Cardiac septum (tissue), 1 donor: Measurements from ENCODE around the gene ATXN1L. TPM values are rescaled to one million over a fixed set of nuclear protein-coding genes. Genes with fewer than 3 reads are reported as not detected.
"Not testable (repeated sequence)": the region's sequence is repeated elsewhere in the genome, so short reads cannot be mapped to it uniquely, and the experiment has no call there.

Experiments
- DNase-seq: peaks from one replicate; pipeline ENCODE4 v3.0.0-alpha.2; 2020; ENCODE audit warnings: low spot score
- intact Hi-C: fragments of 100-400 bp; cut with DNase I; formaldehyde crosslinking; loops from one replicate; pipeline ENCODE4 v1.14.0; 2022
- long read RNA-seq: library from polyadenylated mRNA; unstranded; transcript quantifications from one replicate; pipeline ENCODE4 v2.0.0, GENCODE V29; 2021
- total RNA-seq: library from RNA; stranded (reverse); fragmentation: NEBNext Ultra II Directional; extraction: Animal tissue kit (Norgen Biotek cat#: 25700); gene quantifications from one replicate; pipeline ENCODE4 v1.2.1, GENCODE V29; 2021
- donor health status: DM: no; HTN: no; CAD: no.

ATXN1L gene, protein sequence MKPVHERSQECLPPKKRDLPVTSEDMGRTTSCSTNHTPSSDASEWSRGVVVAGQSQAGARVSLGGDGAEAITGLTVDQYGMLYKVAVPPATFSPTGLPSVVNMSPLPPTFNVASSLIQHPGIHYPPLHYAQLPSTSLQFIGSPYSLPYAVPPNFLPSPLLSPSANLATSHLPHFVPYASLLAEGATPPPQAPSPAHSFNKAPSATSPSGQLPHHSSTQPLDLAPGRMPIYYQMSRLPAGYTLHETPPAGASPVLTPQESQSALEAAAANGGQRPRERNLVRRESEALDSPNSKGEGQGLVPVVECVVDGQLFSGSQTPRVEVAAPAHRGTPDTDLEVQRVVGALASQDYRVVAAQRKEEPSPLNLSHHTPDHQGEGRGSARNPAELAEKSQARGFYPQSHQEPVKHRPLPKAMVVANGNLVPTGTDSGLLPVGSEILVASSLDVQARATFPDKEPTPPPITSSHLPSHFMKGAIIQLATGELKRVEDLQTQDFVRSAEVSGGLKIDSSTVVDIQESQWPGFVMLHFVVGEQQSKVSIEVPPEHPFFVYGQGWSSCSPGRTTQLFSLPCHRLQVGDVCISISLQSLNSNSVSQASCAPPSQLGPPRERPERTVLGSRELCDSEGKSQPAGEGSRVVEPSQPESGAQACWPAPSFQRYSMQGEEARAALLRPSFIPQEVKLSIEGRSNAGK
- 22.9 TPM for total RNA-seq
- long read RNA-seq, full-length matches to known transcripts: 1 of 4 reads
- long read RNA-seq, partial matches to known transcripts: 0 of 4 reads
- long read RNA-seq, other reads (novel, unspliced or antisense): 3 of 4 reads

DNA sequence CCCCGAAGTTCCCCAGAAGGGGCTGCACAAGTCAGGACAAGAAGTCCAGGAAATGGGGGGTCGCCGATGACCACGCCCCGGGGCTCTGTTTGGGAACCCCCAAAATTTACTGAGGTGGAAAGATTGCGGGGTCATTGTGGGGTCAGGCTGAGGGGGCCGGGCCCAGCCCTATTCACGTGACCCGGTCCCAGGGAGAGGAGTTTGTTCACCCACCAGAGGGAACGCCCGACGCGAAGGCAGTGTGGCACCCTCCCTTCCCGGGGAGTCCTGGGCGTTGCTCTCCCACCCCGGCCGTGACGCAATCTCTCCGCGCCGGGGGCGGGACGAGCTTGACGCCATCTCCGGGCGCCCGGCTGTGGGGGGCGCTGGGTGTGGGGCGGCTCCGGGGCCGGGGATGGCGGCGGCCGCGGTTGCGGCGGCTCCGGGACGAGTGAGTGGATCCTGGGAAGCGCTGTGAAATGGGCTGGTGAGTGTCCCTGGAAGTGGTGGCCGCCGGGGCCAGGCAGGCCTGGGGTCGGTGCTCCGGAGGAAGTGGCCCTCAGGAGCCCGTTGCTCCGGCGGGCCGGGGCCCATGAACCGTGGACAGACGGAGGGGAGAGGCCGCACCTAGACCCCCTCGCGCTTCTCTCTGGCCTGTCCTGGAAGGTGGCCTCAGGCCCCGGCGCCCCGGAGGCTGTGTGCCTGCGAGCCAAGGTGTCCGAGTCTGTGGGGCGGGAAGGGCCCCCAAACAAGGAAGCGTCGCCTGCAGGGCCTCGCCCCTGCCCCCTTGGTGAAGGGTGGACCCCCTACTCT is at the start of gene ATXN1L:
TSS of gene ATXN1L (plus strand) at position 338 of the 792 bp plus-strand sequence. CDS start 3,765 bp downstream, outside the sequence.
- intact Hi-C loops: loop anchor here (5.0 kb wide), 1 partner anchor 39 kb away; the partner anchor contains the start of gene AP1G1
- DNase-seq: peak; percentile 94

DNA sequence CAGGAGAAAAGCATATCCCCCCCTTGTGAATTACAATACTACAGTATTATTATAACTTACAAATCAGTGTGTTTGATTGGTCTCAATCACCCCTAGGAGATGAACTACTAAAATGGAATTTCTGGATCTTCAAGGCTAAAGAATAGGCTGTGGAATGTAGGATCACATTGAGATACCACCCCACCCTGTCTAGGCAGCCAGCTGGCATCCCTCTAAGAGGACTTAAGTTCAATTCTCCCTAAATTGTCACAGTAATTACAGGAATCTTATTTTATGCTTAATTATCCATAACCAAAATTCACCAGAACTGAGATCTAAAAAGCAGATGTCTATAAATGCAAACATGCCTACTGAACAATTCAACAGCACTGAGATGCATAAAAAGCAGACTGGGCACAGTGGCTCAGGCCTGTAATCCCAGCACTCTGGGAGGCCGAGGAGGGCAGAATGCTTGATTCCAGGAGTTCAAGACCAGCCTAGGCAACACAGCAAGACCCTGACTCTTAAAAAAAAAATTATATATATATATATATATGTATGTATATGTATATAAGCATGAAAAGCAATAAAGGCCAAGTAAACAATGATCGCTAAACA is 49.2 kb upstream of the ATXN1L start:
- intact Hi-C loops: no loop called here
- no peak for DNase-seq

GRCh38 chr16:71803305-71803690 is 42.5 kb upstream of the ATXN1L start:
- intact Hi-C loops: no loop called here
- no peak for DNase-seq

- peak; percentile 78 for DNase-seq
- intact Hi-C loops: loop anchor here (2.0 to 5.0 kb wide), 3 partner anchors 39 to 87 kb away; partner anchors contain the start of genes ATXN1L, IST1 and PHLPP2
Measured at GRCh38 chr16:71807905-71808592, 37.7 kb upstream of the ATXN1L start.

DNA sequence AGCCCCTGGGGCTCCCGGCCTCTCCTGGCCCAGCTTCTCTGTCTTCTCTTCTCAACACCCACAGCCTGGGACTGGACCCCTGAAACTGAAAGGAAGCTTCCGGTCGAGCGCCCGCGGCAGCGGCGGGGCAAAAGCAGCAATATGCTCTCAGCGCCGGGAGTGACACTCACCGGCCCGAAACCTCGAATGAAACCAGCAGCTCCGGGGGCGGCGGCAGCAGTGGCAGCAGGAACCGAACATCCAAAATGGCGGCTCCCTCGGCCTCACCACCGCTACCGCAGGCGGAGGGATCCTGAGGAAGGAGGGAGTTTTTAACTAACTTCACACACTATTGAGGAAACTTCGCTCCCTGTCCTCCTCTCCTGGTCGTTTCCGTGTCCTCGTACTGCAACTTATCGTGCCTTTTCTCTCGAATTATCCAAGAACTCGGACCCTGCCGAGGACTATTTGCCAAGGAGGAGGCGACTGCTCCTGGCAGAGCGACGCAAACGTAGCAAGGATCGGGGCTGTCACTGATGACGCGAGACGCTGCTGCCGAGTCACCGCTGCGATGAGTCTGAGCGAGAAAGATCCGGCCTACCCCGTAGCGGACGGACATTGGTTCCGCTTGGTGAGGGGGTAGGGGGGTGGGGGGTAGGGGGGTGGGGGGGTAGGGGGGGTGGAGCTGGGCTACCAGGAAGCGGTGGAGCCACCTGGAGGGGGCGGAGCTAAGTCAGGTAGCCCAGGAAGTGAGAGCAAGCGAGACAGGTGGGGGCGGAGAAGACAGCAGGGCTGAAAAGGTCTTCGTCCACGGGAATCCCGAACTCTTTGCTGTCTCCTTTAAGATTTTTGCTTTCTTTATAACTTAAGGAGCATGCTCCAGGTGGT is 37.0 kb upstream of the ATXN1L start, which contains the start of gene AP1G1:
TSS of gene AP1G1 (minus strand) at position 242 of the 867 bp plus-strand sequence. CDS start 19,355 bp downstream, outside the sequence.
- intact Hi-C loops: loop anchor here (2.0 to 5.0 kb wide), 3 partner anchors 38 to 87 kb away; partner anchors contain the start of genes ATXN1L, IST1 and PHLPP2
- DNase-seq: peak; percentile 98

DNA sequence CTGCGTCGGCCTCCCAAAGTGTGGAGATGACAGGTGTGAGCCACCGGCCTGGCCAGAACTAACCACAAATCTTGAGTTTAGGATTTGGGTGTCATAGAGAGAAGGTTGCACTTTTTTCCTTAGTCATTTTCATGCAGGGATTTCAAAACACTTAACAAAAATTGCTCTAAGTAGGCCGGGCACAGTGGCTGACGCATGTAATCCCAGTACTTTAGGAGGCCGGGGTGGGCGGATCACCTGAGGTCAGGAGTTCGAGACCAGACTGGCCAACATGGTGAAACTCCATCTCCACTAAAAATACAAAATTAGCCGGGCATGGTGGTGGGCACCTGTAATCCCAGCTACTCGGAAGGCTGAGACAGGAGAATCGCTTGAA is 35.6 kb upstream of the ATXN1L start:
- DNase-seq, intact Hi-C loops: not testable (repeated sequence)

DNA sequence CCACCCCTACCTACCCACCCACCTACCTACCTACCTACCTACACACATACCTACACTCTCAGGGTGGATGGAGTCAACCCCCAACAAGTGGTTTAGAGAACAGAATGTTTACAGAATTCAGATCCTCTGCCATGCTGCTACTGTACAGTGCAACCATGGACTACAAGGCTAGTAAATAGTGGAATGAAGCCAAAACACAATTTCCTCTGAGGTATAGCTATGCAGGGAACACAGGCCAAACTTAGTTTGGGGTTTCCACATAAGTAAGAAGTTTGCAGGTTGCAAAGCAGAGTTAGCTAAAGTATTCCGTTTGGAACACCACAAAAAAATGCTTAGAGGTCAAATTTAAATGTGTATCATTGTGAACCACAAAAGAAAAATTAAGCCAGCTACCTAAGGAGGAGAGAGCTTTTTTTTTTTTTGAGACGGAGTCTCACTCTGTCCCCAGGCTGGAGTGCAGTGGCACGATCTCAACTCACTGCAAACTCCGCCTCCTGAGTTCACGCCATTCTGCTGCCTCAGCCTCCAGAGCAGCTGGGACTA is 34.4 kb upstream of the ATXN1L start:
- intact Hi-C loops: no loop called here
- no peak for DNase-seq

DNA sequence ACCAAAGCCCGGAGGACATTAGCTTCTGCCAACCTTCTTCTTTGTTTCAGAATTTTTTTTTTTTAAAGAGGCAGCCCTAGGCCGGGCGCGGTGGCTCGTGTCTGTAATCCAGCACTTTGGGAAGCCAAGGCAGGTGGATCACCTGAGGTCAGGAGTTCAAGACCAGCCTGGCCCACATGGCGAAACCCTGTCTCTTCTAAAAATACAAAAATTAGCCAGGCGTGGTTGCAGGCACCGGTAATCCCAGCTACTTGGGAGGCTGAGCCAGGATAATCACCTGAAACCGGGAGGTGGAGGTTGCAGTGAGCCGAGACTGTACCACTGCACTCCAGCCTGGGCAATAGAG is 28.6 kb upstream of the ATXN1L start:
- intact Hi-C loops, DNase-seq: not testable (repeated sequence)

DNA sequence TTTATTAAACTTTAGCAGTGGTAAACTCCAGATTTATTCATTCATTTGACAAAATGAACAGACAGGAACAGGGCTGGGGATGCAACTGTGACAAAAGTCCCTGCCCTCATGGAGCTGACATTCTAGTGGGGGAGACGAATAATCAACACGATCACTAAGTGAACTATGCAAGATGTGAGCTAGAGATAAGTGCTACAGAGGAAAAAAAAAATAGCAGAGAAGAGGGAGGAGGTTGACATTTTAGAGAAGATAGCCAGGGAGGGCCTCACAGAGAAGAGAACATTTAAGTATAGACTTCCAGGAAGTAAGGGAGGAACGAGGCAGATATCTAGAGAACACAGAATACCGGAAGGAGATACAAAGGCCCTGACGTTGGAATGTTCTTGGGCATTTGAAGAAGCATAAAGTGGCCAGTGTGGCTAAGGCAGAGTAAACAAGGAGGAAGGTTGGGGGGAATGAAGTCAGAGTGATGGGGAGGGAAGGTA is 19.2 kb upstream of the ATXN1L start:
- no peak for DNase-seq
- intact Hi-C loops: no loop called here

DNA sequence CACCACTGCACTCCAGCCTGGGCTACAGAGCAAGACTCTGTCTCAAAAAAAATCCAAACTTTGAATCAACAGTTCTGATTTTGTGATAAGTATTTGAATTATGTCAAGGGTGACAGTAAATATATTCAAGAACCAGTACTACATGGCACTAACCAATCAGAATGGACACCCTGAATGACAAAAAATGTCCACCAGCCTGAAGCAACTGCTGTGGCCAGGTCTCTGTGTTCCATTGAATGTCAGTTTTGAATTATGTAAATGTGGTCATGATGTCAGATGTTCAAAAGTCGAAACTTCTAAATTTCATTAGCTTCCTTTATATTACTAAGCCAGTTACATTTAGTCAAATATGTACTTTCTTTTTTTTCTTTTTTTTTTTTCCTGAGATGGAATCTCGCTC is 15.4 kb upstream of the ATXN1L start:
- intact Hi-C loops: no loop called here
- no peak for DNase-seq

DNA sequence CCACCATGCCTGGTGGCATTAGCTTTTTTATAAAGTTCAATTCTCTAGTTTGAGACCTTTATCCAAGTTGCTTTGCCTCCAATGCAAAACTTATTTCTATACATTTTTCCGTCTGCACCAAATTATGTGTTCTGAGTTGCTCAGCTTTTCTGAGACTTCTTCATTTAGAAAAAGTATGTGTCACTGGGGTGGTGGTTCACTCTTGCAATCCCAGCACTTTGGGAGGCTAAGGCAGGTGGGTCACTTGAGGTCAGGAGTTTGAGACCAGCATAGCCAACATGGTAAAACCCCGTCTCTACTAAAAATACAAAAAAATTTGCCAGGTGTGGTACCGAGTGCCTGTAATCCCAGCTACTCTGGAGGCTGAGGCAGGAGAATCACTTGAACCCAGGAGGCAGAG is 14.1 kb upstream of the ATXN1L start:
- intact Hi-C loops, DNase-seq: not testable (repeated sequence)

DNA sequence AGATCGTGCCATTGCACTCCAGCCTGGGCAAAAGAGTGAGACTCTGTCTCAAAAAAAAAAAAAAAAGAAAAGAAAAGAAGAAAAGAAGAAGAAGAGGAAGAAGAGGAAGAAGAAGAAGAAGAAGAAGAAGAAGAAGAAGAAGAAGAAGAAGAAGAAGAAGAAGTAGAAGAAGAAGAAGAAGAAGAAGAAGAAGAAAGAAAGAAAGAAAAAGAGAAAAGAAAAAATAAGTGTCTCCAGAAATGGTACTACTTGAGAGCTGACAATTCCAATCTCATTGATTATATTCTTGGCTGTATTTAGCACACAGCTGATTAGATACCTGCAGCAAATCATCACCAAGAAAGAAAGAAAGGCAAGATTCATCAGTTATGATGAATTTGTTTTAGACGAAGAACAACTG is 13.7 kb upstream of the ATXN1L start:
- intact Hi-C loops, DNase-seq: not testable (repeated sequence)

- intact Hi-C loops: no loop called here
- DNase-seq: no peak
Measured at GRCh38 chr16:71834291-71834690, 11.5 kb upstream of the ATXN1L start.

DNA sequence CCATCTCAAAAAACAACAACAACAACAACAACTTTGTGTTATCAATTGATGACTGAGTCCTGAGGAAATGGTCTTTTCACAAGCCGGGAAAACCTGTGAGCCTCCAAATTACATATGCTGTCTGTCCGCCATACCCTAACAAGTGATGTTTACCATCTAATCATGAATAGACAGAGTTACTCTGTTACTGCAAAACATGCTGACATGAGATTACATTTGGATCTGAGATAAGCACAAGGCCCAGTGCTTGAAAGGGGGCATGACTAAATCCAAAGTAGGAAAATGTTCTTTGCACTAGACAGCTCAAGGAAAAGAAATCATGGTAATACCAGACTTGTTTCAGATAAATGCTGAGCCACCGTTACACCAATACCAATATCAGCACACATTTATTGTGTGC is 8.6 kb upstream of the ATXN1L start:
- intact Hi-C loops: no loop called here

GRCh38 chr16:71840052-71840451 is 5.7 kb upstream of the ATXN1L start:
- intact Hi-C loops: no loop called here
- DNase-seq: no peak

More for the DNA sequence above, 8.6 kb upstream of the ATXN1L start:
- no peak for DNase-seq

GRCh38 chr16:71843572-71843971 is 2.2 kb upstream of the ATXN1L start:
- intact Hi-C loops: no loop called here
- DNase-seq: no peak

DNA sequence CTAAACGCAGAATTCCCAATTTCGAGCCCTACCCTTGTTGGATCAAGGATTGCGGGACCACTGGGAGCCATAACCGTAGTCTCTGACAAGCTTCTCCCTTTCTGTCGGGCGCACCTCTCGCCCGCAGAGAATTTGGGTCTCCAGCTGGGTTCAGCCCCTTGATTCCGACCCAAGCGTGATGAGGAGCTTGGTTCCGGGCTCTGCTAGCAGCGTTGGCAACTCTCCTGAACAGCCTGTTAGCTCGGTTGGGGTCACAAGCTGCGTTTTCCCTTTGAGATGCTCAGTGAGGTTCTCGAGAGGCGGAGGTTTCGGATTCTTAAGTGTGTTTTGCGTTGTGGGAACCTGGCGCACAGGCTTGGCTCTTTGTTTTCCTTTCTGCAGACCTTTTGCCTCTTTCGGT is 655 bp downstream of the ATXN1L start:
- intact Hi-C loops: loop anchor here (5.0 kb wide), 1 partner anchor 39 kb away; the partner anchor contains the start of gene AP1G1
- DNase-seq: no peak
